ENCODE data around the gene LRRC37A. TPM values are rescaled to one million over a fixed set of nuclear protein-coding genes. Genes with fewer than 3 reads are reported as not detected.
"Not testable (repeated sequence)": the region's sequence is repeated elsewhere in the genome, so short reads cannot be mapped to it uniquely, and the experiment has no call there.

Gene LRRC37A
- total and polyA plus RNA-seq, 12 donors: 0.12 to 4.0 (median 1.8) TPM

- Histone ChIP-seq H3K4me3 (peak overlapping the region in 1 of 4 donors; percentile 47), H3K27ac (peak overlapping the region in 1 of 5 donors; percentile 34)
- H3K4me1 ChIP-seq (replicated peaks in 1 of 2); H3K27me3 ChIP-seq; H3K9me3 ChIP-seq (replicated peaks in 1 of 3); H3K36me3 ChIP-seq (replicated peaks in 1 of 2); intact Hi-C loops (cut with DNase I): not testable (repeated sequence)
- WGBS, 4 donors: 4 to 9% (median 7%) methylated on average over 9 to 35 of the region's 62 CpGs
- DNase-seq: peak in 3 of 7 donors; percentile 24 to 42 (median 34)
- TF ChIP-seq, protein P1, sequence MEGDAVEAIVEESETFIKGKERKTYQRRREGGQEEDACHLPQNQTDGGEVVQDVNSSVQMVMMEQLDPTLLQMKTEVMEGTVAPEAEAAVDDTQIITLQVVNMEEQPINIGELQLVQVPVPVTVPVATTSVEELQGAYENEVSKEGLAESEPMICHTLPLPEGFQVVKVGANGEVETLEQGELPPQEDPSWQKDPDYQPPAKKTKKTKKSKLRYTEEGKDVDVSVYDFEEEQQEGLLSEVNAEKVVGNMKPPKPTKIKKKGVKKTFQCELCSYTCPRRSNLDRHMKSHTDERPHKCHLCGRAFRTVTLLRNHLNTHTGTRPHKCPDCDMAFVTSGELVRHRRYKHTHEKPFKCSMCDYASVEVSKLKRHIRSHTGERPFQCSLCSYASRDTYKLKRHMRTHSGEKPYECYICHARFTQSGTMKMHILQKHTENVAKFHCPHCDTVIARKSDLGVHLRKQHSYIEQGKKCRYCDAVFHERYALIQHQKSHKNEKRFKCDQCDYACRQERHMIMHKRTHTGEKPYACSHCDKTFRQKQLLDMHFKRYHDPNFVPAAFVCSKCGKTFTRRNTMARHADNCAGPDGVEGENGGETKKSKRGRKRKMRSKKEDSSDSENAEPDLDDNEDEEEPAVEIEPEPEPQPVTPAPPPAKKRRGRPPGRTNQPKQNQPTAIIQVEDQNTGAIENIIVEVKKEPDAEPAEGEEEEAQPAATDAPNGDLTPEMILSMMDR (IDR thresholded peaks at IDR 0.05): peak in 2 of 6 experiments; percentile 15 to 27
These were observed 34.9 kb upstream of the LRRC37A start for GRCh38 chr17:46259845-46260661.

DNA sequence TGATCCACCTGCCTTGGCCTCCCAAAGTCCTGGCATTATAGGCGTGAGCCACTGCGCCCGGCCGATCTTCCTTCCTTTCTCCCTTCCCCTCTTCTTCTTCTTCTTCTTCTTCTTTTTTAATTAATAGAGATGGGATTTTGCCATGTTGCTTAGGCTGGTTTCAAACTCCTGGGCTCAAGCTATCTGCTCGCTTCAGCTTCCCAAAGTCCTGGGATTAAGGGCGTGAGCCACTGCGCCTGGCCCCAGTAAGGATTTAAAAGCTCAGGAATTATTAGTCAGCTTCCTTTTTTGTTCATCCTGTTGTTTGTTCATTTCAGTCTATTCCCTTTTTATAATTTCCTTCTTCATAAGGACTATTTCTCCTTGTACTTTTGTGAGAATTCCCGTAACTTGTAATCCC, 32.7 kb upstream of the LRRC37A start:
- Histone ChIP-seq H3K27me3 (no peaks in the 10 kb centered on the region), H3K9me3 (replicated peaks in 1 of 3) (no peaks in the 10 kb centered on the region), H3K27ac (no peak overlapping the region), H3K4me1 (replicated peaks in 1 of 2) (no peaks in the 10 kb centered on the region), H3K4me3 (no peak overlapping the region), H3K36me3 (replicated peaks in 1 of 2) (no peaks in the 10 kb centered on the region)
- intact Hi-C loops (cut with DNase I): no loop called here
- TF ChIP-seq, protein P1 (IDR thresholded peaks at IDR 0.05): no peak
- no peak for TF ChIP-seq POLR2A (IDR thresholded peaks at IDR 0.05)
- no peak for DNase-seq
- WGBS, 4 donors: 93 to 95% (median 94%) methylated on average over 8 of the region's 8 CpGs

- no peaks in the 10 kb centered on the region for H3K9me3 ChIP-seq (replicated peaks in 1 of 3)
- 59 to 86% (median 70%) methylated on average over 3 of the region's 3 CpGs for WGBS, 4 donors
- H3K4me3 ChIP-seq: no peak overlapping the region
- no peaks in the 10 kb centered on the region for H3K4me1 ChIP-seq (replicated peaks in 1 of 2)
- intact Hi-C loops (cut with DNase I): no loop called here
- H3K27me3 ChIP-seq: no peaks in the 10 kb centered on the region
- H3K27ac ChIP-seq: no peak overlapping the region
- no peaks in the 10 kb centered on the region for H3K36me3 ChIP-seq (replicated peaks in 1 of 2)
- TF ChIP-seq, protein P1 (IDR thresholded peaks at IDR 0.05): no peak
- TF ChIP-seq POLR2A (IDR thresholded peaks at IDR 0.05): no peak
- DNase-seq: no peak
These were observed 30.3 kb upstream of the LRRC37A start for GRCh38 chr17:46264456-46265198.

DNA sequence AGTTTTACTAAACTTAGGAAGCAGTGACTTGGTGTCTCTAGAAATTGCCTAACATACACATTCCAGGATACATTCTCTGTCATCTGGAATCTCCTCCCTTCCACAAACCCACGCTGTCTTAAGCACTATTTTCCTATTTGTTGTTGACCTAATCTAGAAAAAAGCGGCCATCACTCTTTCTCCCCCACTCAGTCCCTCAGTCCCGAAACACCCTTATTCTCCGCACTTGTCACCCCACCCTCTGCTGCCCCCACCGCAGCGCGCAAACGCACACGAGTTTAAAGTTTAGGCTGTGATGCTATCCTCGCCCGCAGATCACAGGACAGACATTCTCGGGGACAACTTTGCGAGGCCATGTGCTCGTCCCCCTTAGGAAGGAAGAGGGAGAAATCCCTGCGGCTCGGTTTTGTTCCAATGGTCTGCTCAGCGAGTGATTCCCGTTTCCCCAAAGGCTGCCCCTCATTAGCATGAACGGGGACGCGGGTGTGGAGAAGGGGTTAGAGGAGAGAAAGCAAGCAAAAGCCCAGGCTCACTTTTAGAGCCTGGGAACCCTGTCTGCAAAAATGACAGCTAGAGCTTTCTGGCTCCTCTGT, 28.8 kb upstream of the LRRC37A start:
- H3K36me3 ChIP-seq (replicated peaks in 1 of 2); intact Hi-C loops (cut with DNase I); H3K27me3 ChIP-seq; H3K4me1 ChIP-seq (replicated peaks in 1 of 2); H3K9me3 ChIP-seq (replicated peaks in 1 of 3): not testable (repeated sequence)
- H3K4me3 ChIP-seq: peak overlapping the region in 2 of 4 donors; percentile 13 to 87
- DNase-seq: peak in 1 of 7 donors; percentile 19
- peak overlapping the region in 4 of 5 donors; percentile 72 to 95 (median 88) for H3K27ac ChIP-seq
- 12 to 27% (median 16%) methylated on average over 13 to 21 of the region's 21 CpGs for WGBS, 4 donors

Data from adrenal gland (tissue), 12 donors.